ENCODE data around the gene DUSP12. TPM values are rescaled to one million over a fixed set of nuclear protein-coding genes. Genes with fewer than 3 reads are reported as not detected.
A peak's percentile ranks its signal among the peaks of the same experiment; 100 is the strongest.
"Not testable (repeated sequence)": the region's sequence is repeated elsewhere in the genome, so short reads cannot be mapped to it uniquely, and the experiment has no call there.

The DUSP12 gene
- total RNA-seq, 2 donors from 2014 or later: 7.5 to 23.8 TPM

DNA sequence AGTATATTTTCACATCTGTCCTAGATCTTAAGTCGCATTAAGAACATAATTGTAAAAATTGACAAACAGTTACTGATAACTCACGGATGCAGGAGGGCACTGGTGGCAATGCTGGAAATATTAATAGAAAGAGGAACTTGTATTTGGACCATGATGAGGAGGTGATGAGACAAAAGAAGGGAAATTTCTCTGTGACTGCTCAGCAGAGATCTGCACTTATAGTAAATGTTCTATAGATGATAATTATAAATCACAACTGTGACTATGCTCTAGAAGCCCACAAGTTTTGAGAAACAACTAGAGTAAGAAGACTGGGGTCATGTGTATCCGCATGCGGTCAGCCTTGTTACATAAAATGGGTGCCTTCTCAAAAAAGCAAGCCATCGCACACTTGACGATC, 8.7 kb upstream of the DUSP12 start:
- ATAC-seq (no peak), DNase-seq (ENCODE audit: low spot score in 2 of 2) (no peak)
- Mint-ChIP-seq H3K9me3 (no peaks in the 10 kb centered on the region), H3K36me3 (no peaks in the 10 kb centered on the region), H3K27ac (no peak overlapping the region)

DNA sequence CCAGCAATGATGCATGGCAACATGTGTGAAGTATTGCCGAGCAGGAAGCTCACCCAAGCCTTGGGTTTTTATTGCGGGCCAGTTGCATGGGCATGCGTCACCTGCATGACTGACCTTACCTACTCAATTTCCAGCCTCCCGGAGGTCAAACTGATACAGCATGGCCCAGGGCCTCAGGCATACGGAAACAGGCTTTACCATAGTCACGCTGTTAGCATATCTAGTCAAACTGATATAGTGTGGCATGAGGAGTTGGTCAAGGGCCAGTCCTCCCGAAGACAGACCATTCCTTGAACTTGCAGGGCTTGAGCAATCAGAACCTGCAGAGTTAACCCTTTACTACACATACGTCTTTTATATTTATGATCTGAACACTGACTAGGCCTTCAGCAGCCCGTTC, 6.4 kb upstream of the DUSP12 start:
- no peaks in the 10 kb centered on the region for H3K36me3 Mint-ChIP-seq
- ATAC-seq: no peak
- DNase-seq (ENCODE audit: low spot score in 2 of 2): no peak
- no peaks in the 10 kb centered on the region for H3K9me3 Mint-ChIP-seq
- peak overlapping the region in 1 of 2 donors; percentile 83 for H3K27ac Mint-ChIP-seq

DNA sequence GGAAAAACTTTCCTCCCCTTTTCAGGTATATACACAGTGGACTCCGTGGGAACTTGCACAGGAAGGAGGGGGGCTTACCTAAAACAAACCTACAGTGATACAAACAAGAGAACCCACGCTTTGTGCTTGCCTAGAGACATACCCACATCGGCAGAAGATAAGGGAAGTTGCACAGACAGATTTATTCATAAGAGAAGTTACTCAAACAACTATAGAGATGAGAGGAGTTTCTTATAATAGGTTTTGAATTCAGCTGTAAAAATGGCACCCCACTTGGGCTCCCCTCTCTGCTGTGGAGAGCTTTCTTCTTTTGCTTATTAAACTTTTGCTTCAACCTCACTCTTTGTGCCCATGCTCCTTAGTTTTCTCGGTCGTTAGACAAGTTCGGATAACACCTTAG, 1.8 kb upstream of the DUSP12 start:
- ATAC-seq (no peak), DNase-seq (ENCODE audit: low spot score in 2 of 2) (no peak)
- H3K9me3 Mint-ChIP-seq: no peaks in the 10 kb centered on the region
- H3K27ac Mint-ChIP-seq: no peak overlapping the region
- H3K36me3 Mint-ChIP-seq: peaks cover 13 to 18% of the 10 kb centered on the region in 2 donors

DNA sequence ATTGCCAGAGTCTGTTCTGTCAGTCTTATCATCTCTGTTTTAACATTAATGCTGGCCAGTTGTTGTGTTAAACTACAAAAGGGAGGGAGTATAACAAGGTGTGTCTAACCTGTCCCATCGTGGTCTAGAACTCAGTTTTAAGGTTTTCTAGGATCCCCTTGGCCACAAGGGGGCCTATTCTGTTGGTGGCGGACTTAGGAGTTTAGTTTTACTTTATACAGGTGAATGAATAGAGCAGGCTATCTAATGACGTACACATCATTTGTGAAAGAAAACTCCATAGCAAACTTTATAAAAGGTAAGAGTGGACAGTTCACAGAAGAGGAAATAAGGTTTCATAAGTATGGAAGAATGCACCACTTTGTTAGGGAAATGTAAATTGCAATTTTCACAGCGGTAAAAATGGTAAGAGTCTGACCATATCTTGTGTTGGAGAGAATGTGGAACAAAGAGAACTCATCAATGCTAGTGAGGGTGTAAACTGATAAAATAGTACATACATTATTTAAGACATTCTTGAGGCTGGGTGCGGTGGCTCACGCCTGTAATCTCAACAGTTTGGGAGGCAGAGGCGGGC, 14.0 kb downstream of the DUSP12 start:
- H3K9me3 Mint-ChIP-seq: no peaks in the 10 kb centered on the region
- H3K36me3 Mint-ChIP-seq: peaks cover 0 to 9% of the 10 kb centered on the region in 2 donors
- peak in 1 of 2 donors; percentile 55 for DNase-seq (ENCODE audit: low spot score in 2 of 2)
- peak overlapping the region; percentile 31 to 52 for H3K27ac Mint-ChIP-seq
- peak; percentile 26 to 62 for ATAC-seq

DNA sequence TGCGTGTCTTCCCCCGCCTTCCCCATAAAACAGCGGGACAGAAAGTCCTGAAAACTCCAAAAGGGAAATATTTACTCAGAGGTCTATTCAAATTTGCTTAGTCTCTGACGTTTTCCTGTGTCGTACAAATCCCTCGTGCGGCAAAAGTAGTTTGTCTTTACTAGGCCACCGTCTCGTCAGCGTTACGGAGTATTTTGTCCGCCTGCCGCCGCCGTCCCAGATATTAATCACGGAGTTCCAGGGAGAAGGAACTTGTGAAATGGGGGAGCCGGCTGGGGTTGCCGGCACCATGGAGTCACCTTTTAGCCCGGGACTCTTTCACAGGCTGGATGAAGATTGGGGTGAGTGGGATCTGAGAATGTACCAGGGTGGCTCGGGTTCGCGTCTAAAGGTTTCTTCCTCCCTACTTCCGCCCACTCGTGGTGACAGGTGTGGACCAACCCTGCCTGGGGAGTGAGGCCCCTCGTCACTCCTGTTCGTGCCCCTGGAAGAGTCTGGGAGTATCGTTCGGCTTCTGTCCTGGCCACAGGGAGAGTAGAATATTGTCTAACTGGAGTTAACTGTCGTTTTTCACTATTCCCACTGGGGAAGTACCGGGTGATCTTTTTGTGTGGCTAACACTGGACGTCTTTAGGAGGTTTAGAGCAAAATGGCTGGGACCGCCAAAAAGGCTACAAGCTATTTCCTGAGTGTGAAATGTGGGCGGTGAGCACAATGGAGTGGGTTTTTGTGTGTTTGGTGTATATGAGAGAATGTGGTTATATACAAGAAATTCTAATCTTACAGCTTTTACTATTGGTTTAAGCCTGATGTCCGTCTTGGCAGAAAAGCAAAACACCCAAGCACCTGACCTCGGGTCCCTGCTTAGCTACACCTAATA, 16.8 kb downstream of the DUSP12 start, which contains the start of gene ATF6:
Gene ATF6, plus strand, starts transcription at position 219 of the 880 bp plus-strand sequence. Its CDS starts 41 bp downstream, at position 260.
- peaks cover 0 to 9% of the 10 kb centered on the region in 2 donors for H3K36me3 Mint-ChIP-seq
- no peaks in the 10 kb centered on the region for H3K9me3 Mint-ChIP-seq
- DNase-seq (ENCODE audit: low spot score in 2 of 2): peak; percentile 73 to 74
- peak within 1 kb of the TSS; percentile 98 to 99 for H3K27ac Mint-ChIP-seq
- peak; percentile 78 to 81 for ATAC-seq

DNA sequence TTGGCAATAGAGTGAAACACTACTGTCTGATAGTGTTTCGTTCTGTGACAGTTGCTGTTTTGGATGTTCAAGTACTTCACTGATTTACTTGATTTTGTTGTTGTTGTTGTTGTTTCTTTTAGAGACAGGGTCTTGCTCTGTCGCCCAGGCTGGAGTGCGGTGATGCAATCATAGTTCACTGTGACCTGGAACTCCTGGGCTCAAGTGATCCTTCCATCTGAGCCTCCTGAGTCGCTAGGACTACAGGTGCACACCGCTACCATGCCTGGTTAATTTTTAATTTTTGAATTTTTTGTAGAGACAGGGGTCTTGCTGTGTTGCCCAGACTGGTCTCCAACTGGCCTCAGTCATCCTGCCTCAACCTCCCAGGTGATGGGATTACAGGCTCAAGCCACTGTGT, 18.9 kb downstream of the DUSP12 start:
- Mint-ChIP-seq H3K9me3 (no peaks in the 10 kb centered on the region), H3K36me3 (peaks cover 0 to 9% of the 10 kb centered on the region in 2 donors), H3K27ac (peak overlapping the region; percentile 33 to 99)
- DNase-seq (ENCODE audit: low spot score in 2 of 2) (no peak), ATAC-seq (no peak)

DNA sequence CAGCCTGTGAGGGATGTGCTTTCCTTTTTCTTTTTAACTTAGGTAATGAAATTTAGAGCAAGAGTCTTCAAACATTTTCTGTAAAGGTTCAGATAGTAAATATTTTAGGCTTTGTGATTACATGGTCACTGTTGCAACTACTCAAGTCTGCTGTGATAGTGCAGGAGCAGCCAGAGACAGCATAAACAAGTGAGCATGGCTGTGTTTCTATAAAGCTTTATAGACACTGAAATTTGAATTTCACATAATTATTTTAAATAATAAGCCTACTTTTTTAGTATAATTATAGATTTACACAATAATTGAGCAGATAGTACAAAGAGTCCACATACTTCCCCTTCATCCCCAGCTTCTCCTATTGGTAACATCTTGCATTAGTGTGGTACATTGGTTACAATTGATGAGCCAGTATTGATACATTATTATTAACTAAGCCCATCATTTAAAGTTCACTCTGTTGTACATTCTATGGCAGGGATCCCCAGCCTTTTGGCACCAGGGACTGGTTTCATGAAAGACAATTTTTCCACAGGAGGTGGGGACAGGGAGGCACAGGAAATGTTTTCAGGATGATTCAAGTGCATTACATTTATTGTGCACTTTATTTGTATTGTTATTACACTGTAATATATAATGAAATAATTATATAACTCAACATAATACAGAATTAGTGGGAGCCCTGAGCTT, 19.5 kb downstream of the DUSP12 start:
- peaks cover 0 to 9% of the 10 kb centered on the region in 2 donors for H3K36me3 Mint-ChIP-seq

DNA sequence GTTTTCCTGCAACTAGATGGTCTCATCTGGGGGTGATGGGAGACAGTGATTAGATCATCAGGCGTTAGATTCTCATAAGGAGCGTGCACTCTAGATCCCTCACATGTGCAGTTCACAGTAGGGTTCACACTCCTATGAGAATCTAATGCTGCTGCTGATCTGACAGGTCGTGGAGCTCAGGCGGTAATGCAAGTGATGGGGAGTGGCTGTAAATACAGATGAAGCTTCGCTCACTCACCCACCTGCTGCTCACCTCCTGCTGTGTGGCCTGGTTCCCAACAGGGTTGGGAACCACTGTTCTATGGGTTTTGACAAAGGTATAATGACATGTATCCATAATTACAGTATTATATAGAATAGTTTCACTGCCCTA, 20.1 kb downstream of the DUSP12 start:
- not testable (repeated sequence) for H3K27ac Mint-ChIP-seq; DNase-seq (ENCODE audit: low spot score in 2 of 2); H3K9me3 Mint-ChIP-seq; ATAC-seq; H3K36me3 Mint-ChIP-seq

More for the DNA sequence above, 19.5 kb downstream of the DUSP12 start:
- Mint-ChIP-seq H3K27ac (no peak overlapping the region), H3K9me3 (no peaks in the 10 kb centered on the region)
- DNase-seq (ENCODE audit: low spot score in 2 of 2): no peak
- ATAC-seq: no peak

DNA sequence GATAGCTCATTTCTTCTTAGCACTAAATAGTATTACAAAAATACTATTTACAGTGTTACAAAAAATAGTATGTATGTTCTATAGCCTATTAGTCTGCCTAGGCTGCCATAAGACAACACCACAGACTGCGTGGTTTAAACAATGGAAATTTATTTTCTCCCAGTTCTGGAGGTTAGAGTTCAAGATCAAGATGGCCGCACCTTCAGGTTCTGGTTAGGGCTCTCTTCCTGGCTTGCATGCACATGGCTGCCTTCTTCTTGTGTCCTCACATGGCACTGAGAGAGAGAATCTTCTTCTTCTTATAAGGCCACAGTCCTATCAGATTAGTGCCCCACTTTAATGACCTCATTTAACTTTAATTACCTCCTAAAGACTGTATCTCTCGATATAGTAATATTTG, 20.7 kb downstream of the DUSP12 start:
- ATAC-seq: no peak
- Mint-ChIP-seq H3K27ac (no peak overlapping the region), H3K9me3 (no peaks in the 10 kb centered on the region), H3K36me3 (peaks cover 0 to 9% of the 10 kb centered on the region in 2 donors)
- no peak for DNase-seq (ENCODE audit: low spot score in 2 of 2)

DNA sequence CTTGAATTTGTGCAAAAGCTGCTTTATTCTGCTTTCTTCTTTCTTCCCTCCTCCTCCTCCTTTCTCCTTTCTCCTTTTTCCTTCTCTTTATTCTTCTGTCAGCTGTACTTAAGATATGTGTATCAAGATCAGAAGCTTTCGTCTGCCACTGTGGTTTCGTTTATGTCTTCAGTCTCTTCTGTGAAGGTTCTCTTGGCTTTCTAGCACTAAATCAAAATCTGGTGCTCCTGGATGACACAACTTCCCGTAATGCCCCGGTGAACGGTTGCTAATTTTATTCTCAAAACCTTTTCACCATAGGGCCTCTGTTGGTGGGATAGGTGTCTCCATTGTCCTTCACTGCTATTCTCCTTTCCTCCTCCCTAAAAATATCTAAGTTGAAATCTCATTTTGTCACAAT, 21.6 kb downstream of the DUSP12 start:
- Mint-ChIP-seq H3K27ac (no peak overlapping the region), H3K36me3 (peaks cover 0 to 8% of the 10 kb centered on the region in 2 donors), H3K9me3 (no peaks in the 10 kb centered on the region)
- DNase-seq (ENCODE audit: low spot score in 2 of 2): no peak
- peak in 1 of 2 donors; percentile 10 for ATAC-seq

DNA sequence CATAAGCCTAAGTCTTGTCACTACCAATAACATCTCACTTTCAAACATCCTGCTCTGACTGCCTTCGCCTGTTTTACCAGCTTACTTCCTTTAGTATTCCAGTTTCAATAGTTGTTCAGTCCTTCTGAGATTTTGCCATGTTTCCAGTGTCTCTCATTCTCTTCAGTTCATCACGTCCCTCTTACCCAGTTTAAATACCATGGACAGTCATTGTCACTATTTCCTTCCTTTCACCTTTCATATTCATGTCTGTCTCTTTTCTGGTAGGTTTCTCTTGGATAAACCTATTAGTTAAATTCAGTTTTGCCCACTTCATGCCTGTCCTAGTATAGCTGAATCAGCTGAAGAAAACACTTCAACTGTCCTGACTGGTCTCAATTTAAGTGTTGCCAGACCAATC, 22.4 kb downstream of the DUSP12 start:
- ATAC-seq (peak; percentile 29 to 50), DNase-seq (ENCODE audit: low spot score in 2 of 2) (no peak)
- no peaks in the 10 kb centered on the region for H3K9me3 Mint-ChIP-seq
- no peak overlapping the region for H3K27ac Mint-ChIP-seq
- H3K36me3 Mint-ChIP-seq: no peaks in the 10 kb centered on the region

DNA sequence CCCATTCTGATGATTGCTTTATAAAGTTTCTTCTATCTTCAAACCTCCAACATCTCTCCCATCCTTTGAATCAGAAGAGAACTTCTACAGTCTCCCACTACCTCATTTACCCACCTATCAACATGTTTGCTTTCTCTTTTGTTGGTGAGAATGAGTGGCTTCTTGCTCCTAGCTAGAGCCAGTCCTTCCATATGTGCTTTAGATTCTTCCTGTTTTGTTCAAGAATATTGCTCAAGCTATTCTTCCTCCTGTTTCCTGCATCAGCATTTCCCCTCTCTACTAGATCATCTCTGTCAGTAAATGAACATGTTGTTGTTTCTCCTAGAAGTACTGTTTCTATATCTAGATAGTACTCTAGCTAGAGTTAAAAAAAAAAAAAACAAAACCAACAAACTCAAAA, 22.8 kb downstream of the DUSP12 start:
- DNase-seq (ENCODE audit: low spot score in 2 of 2) (no peak), ATAC-seq (peak; percentile 24 to 63)
- H3K36me3 Mint-ChIP-seq: no peaks in the 10 kb centered on the region
- no peaks in the 10 kb centered on the region for H3K9me3 Mint-ChIP-seq
- H3K27ac Mint-ChIP-seq: no peak overlapping the region

DNA sequence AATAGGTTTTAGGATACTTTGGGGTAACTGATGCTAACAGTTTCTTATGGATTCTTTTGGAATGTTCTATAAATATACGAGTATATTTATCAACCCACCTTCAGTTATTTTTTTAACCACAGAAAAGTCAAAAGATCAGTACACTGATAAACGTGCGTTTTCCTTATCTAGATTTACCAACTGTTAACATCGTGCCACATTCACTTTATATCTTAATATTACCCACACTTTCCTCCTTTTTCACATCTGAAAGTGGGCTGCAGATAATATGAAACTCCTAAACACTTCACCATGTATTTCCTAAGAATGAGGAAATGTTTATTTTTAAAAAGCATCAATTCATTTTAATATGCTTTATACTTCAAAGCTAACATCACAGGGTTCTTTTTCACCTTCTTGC, 24.2 kb downstream of the DUSP12 start:
- no peak overlapping the region for H3K27ac Mint-ChIP-seq
- no peak for DNase-seq (ENCODE audit: low spot score in 2 of 2)

DNA sequence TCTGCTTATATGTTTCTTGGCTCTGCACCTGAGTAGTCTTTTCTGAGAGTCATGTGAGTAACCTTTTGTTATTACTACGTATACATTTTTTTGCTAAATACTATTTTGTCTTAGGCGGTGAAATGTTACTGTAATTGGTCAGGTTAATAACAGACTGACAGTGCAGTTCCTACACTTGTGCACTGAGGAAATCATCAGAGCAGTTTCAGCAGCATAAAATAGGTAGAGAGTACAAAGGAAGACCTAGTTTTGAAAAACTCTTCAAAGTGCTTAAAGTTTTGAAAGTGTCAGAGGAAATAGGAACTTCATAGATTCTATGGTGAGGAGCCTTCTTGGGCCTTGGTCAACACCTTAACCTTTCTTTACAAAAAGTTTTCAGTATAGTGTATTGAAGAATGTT, 27.7 kb downstream of the DUSP12 start:
- DNase-seq (ENCODE audit: low spot score in 2 of 2) (no peak), ATAC-seq (peak; percentile 34 to 66)
- H3K27ac Mint-ChIP-seq: no peak overlapping the region
- no peaks in the 10 kb centered on the region for H3K9me3 Mint-ChIP-seq
- H3K36me3 Mint-ChIP-seq: no peaks in the 10 kb centered on the region

More for the DNA sequence above, 24.2 kb downstream of the DUSP12 start:
- ATAC-seq: no peak
- no peaks in the 10 kb centered on the region for H3K9me3 Mint-ChIP-seq
- no peaks in the 10 kb centered on the region for H3K36me3 Mint-ChIP-seq

DNA sequence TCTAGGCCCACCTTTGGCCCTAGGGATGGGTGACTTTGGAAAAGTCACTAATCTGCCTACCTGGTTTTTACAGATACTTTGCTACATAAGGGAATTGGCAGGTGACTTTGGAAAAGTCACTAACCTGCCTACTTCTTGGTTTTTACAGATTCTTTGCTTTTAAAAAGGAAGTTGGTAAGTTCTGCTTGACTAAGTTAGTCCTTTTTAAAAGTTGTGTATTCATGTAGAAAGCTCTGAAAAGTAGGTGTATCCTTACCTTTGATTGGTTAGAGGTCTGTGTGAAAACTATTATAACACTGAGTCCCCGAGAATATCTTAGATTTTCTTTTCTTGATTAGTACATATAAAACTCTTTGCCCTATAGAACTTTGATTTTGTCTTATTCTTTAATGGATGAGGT, 28.9 kb downstream of the DUSP12 start:
- no peak overlapping the region for H3K27ac Mint-ChIP-seq
- H3K36me3 Mint-ChIP-seq: peaks cover 0 to 7% of the 10 kb centered on the region in 2 donors
- no peak for DNase-seq (ENCODE audit: low spot score in 2 of 2)
- ATAC-seq: no peak
- H3K9me3 Mint-ChIP-seq: no peaks in the 10 kb centered on the region

DNA sequence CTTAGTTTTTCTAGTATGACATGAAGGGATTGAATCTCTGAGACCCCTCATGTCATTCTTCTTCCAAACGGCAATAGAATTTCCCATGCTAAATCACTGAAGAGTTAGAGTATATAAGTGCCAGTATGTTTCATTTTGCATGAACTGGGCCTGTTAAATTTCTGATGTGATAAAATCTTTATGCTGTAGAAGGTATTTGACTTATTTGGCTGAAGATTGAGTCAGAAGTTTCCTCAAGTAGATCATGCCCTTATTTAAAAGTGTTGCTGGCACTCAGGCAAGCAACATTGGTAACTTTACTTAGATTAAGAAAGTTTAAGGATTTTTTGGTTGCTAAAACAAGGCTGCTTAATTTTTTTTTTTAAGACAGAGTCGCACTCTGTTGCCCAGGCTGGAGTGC, 29.8 kb downstream of the DUSP12 start:
- Mint-ChIP-seq H3K9me3 (no peaks in the 10 kb centered on the region), H3K36me3 (peaks cover 0 to 14% of the 10 kb centered on the region in 2 donors), H3K27ac (no peak overlapping the region)
- ATAC-seq: no peak
- no peak for DNase-seq (ENCODE audit: low spot score in 2 of 2)

DNA sequence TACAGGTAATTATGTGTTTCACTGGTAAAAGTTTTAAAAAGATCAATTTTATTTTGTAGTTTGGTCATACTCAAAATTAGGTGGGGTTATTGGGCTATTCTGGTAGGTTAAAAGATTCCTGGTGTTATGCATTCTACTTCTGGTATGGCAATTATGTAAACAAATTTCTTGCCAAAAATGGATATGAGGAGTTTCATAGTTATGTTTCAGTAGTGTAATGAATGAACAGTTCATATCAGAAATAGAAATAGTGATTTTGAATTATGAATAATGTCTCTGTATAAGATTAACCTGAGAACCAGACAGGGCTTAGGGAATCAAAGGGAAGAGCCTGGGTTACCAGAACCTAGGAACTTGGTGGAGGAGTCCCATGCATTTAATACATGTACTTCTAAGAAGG, 32.4 kb downstream of the DUSP12 start:
- Mint-ChIP-seq H3K36me3 (peaks cover 4 to 14% of the 10 kb centered on the region in 2 donors), H3K27ac (no peak overlapping the region), H3K9me3 (no peaks in the 10 kb centered on the region)
- ATAC-seq: no peak
- DNase-seq (ENCODE audit: low spot score in 2 of 2): no peak
